Natural killer cell (primary cell): ENCODE data around the gene JARID2. TPM values are rescaled to one million over a fixed set of nuclear protein-coding genes. Genes with fewer than 3 reads are reported as not detected.
A peak's percentile ranks its signal among the peaks of the same experiment; 100 is the strongest.

ENCODE experiments used
- ATAC-seq, 3 donors: fragments of 150-1000 bp in 2 of 3; fragments of 200-7000 bp in 1 of 3; cut with Tn5 transposase; 1 replicate in 1 of 3; 2 replicates in 2 of 3; pipeline ENCODE4 v1.10.0; 2021; ENCODE audit warnings: mild to moderate bottlenecking in 2 of 3, moderate library complexity in 2 of 3
- DNase-seq, 2 donors: peaks; one replicate each; pipeline versions ENCODE4 v3.0.0 to v3.0.0-alpha.2; 2013 to 2021; ENCODE audit warnings: mixed read lengths in 1 of 2
- H3K27ac ChIP-seq: one replicate; pipeline ENCODE4 v1.5.1; 2013; ENCODE audit warnings: mild to moderate bottlenecking, low read length
- H3K27me3 ChIP-seq: one replicate; pipeline ENCODE4 v1.6.1; 2013; ENCODE audit warnings: low read length; ENCODE audit not compliant: control insufficient read depth, insufficient read depth
- H3K36me3 ChIP-seq: one replicate; pipeline ENCODE4 v1.6.1; 2013; ENCODE audit warnings: low read length; ENCODE audit not compliant: control insufficient read depth, insufficient read depth
- H3K4me1 ChIP-seq: one replicate; pipeline ENCODE4 v1.6.1; 2013; ENCODE audit warnings: low read length; ENCODE audit not compliant: control insufficient read depth, insufficient read depth
- H3K4me3 ChIP-seq: one replicate; pipeline ENCODE4 v1.5.1; 2013; ENCODE audit warnings: low read length
- H3K9me3 ChIP-seq: one replicate; pipeline ENCODE4 v1.6.1; 2013; ENCODE audit warnings: low read length; ENCODE audit not compliant: control insufficient read depth, insufficient read depth
- H3K27ac Mint-ChIP-seq, 2 donors: one replicate each; pipeline ENCODE4 v1.8.0; 2022; ENCODE audit warnings: mild to moderate bottlenecking in 2 of 2, mixed read lengths in 2 of 2, moderate library complexity in 1 of 2
- H3K27me3 Mint-ChIP-seq, 2 donors: one replicate each; pipeline ENCODE4 v1.8.0; 2022; ENCODE audit warnings: low read depth in 2 of 2, mixed read lengths in 2 of 2
- H3K36me3 Mint-ChIP-seq: one replicate; pipeline ENCODE4 v1.8.0; 2022; ENCODE audit warnings: mixed read lengths
- H3K4me1 Mint-ChIP-seq, 2 donors: one replicate each; pipeline ENCODE4 v1.8.0; 2022; ENCODE audit warnings: mixed read lengths in 2 of 2
- H3K4me3 Mint-ChIP-seq: one replicate; pipeline ENCODE4 v1.8.0; 2022; ENCODE audit warnings: mild to moderate bottlenecking, moderate library complexity, mixed read lengths
- H3K9me3 Mint-ChIP-seq, 2 donors: one replicate each; pipeline ENCODE4 v1.8.0; 2022; ENCODE audit warnings: mixed read lengths in 2 of 2
- CTCF ChIP-seq: fragments of 200-600 bp; IDR thresholded peaks from one replicate; pipeline ENCODE4 v1.8.0; 2022; ENCODE audit warnings: antibody characterized with exemption
- WGBS: methylation state at CpG from one replicate; pipeline ENCODE4 v1.1.7; 2013; ENCODE audit warnings: missing lambda C conversion rate; ENCODE audit not compliant: insufficient coverage; 5-methylcytosine and 5-hydroxymethylcytosine counted together
- intact Hi-C: fragments of 100-400 bp; cut with micrococcal nuclease; formaldehyde crosslinking; loops from one replicate; pipeline ENCODE4 v1.14.2; 2022
- total RNA-seq, 4 donors: library from RNA; stranded (reverse); fragments of 120-200 nt in 1 of 4; gene quantifications; one replicate each; pipeline versions ENCODE4 v1.2.3 to v1.2.4, GENCODE V29; 2013 to 2022

The JARID2 gene
- total RNA-seq, 3 donors from 2014 or later (not counting 1 experiment from before 2014, with no cell fraction given) = 49.9 to 60.9 (median 60.5) TPM

GRCh38 chr6:15362274-15363160 is 116.6 kb downstream of the JARID2 start:
- Histone ChIP-seq H3K4me1 (peaks cover 46% of the 10 kb centered on the region), H3K27ac (no peak overlapping the region), H3K36me3 (no peaks in the 10 kb centered on the region), H3K9me3 (no peaks in the 10 kb centered on the region), H3K27me3 (no peaks in the 10 kb centered on the region), H3K4me3 (no peak overlapping the region)
- no peaks in the 10 kb centered on the region for H3K36me3 Mint-ChIP-seq
- intact Hi-C loops = loop anchor here (2.0 to 5.0 kb wide), 2 partner anchors 32 to 65 kb away; no protein-coding TSS in a partner anchor
- ATAC-seq (no peak), DNase-seq (no peak)
- no peak overlapping the region for H3K27ac Mint-ChIP-seq
- no peak overlapping the region for H3K4me3 Mint-ChIP-seq
- 63% methylated on average over 9 of the region's 9 CpGs for WGBS
- no peaks in the 10 kb centered on the region for H3K9me3 Mint-ChIP-seq
- H3K27me3 Mint-ChIP-seq = no peaks in the 10 kb centered on the region
- no peak for TF ChIP-seq CTCF
- peaks cover 48% of the 10 kb centered on the region in 2 donors for H3K4me1 Mint-ChIP-seq

GRCh38 chr6:15363164-15363522 is 117.3 kb downstream of the JARID2 start:
- peaks cover 49% of the 10 kb centered on the region for H3K4me1 ChIP-seq
- H3K27me3 ChIP-seq = no peaks in the 10 kb centered on the region
- WGBS = 60% methylated on average over 3 of the region's 3 CpGs
- no peak for TF ChIP-seq CTCF
- H3K9me3 ChIP-seq = no peaks in the 10 kb centered on the region
- DNase-seq (no peak), ATAC-seq (peak in 2 of 3 donors; percentile 6 to 10)
- intact Hi-C loops = loop anchor here (2.0 to 5.0 kb wide), 2 partner anchors 32 to 66 kb away; no protein-coding TSS in a partner anchor
- no peak overlapping the region for H3K4me3 Mint-ChIP-seq
- H3K36me3 Mint-ChIP-seq = no peaks in the 10 kb centered on the region
- H3K4me3 ChIP-seq = no peak overlapping the region
- H3K36me3 ChIP-seq = no peaks in the 10 kb centered on the region
- H3K27ac Mint-ChIP-seq = no peak overlapping the region
- no peaks in the 10 kb centered on the region for H3K27me3 Mint-ChIP-seq
- peaks cover 48% of the 10 kb centered on the region in 2 donors for H3K4me1 Mint-ChIP-seq
- no peaks in the 10 kb centered on the region for H3K9me3 Mint-ChIP-seq
- no peak overlapping the region for H3K27ac ChIP-seq

GRCh38 chr6:15363523-15364400 is 117.9 kb downstream of the JARID2 start:
- TF ChIP-seq CTCF = no peak
- Histone ChIP-seq H3K4me3 (no peak overlapping the region), H3K4me1 (peaks cover 48% of the 10 kb centered on the region), H3K36me3 (no peaks in the 10 kb centered on the region), H3K9me3 (no peaks in the 10 kb centered on the region), H3K27me3 (no peaks in the 10 kb centered on the region), H3K27ac (peak overlapping the region; percentile 20)
- 42% methylated on average over 9 of the region's 9 CpGs for WGBS
- ATAC-seq (peak; percentile 49 to 68 (median 65)), DNase-seq (no peak)
- intact Hi-C loops = loop anchor here (2.0 to 5.0 kb wide), 2 partner anchors 33 to 66 kb away; no protein-coding TSS in a partner anchor
- no peak overlapping the region for H3K27ac Mint-ChIP-seq
- no peaks in the 10 kb centered on the region for H3K9me3 Mint-ChIP-seq
- no peaks in the 10 kb centered on the region for H3K36me3 Mint-ChIP-seq
- H3K4me3 Mint-ChIP-seq = no peak overlapping the region
- H3K27me3 Mint-ChIP-seq = no peaks in the 10 kb centered on the region
- peaks cover 48% of the 10 kb centered on the region in 2 donors for H3K4me1 Mint-ChIP-seq
